ENCODE data around the gene RBM4B. TPM values are rescaled to one million over a fixed set of nuclear protein-coding genes. Genes with fewer than 3 reads are reported as not detected.

The RBM4B gene
- total and polyA plus RNA-seq, 4 donors: 45.1 to 89.0 (median 65.4) TPM

DNA sequence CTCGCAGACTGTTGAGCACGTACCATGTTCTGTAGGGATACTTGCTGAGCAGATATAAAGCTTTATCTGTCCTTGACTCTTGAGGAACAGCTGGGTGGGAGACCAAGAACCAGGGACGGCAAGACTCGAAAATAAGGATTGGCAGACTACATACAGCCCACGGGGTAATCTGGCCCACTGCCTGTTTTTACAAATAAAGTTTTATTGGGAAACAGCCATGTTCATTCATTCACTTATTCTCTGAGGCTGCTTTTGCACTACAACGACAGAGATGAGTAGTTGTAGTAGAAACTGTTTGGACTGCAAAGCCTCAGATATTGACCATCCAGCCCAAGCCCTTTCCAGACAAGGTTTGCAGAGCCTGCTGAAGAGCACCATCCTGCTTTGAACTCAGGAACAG is 20.3 kb upstream of the RBM4B start:
- Histone ChIP-seq H3K4me1 (ENCODE audit: control insufficient read depth, insufficient read depth, low read length) (peaks cover 9% of the 10 kb centered on the region), H3K36me3 (ENCODE audit: control insufficient read depth, insufficient read depth, low read length) (peaks cover 84% of the 10 kb centered on the region), H3K27me3 (ENCODE audit: control insufficient read depth, insufficient read depth, low read length) (no peaks in the 10 kb centered on the region), H3K4me3 (ENCODE audit: low read depth, low read length) (no peak overlapping the region), H3K9me3 (ENCODE audit: control insufficient read depth, insufficient read depth, low read length) (peaks cover 2% of the 10 kb centered on the region), H3K27ac (ENCODE audit: low read depth, low read length) (no peak overlapping the region)
- DNase-seq (ENCODE audit: low read depth in 4 of 6, low spot score in 6 of 6): no peak
- WGBS (ENCODE audit: insufficient coverage): 100% methylated on average over 2 of the region's 6 CpGs

DNA sequence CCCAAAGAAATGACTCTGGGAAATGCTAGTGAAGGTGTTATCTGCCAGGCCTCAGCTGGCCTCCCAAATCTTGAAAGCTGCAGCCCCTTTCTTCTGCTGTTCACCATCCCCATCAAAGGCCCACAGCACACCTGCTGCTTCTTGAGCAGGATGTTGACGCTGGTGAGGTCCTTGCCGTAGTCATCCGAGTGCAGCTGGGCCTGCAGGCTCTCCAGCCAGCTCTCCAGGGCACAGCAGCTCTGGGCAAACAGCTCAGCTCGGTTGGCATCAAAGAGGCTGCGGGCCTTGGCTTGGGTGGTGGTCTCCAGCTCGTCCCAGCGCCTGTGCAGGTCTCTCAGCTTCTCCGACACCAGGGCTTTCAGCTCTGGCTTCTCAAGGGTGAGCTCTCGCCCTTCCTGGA is 18.5 kb upstream of the RBM4B start:
- peaks cover 90% of the 10 kb centered on the region for H3K36me3 ChIP-seq (ENCODE audit: control insufficient read depth, insufficient read depth, low read length)
- no peak for DNase-seq (ENCODE audit: low read depth in 4 of 6, low spot score in 6 of 6)

DNA sequence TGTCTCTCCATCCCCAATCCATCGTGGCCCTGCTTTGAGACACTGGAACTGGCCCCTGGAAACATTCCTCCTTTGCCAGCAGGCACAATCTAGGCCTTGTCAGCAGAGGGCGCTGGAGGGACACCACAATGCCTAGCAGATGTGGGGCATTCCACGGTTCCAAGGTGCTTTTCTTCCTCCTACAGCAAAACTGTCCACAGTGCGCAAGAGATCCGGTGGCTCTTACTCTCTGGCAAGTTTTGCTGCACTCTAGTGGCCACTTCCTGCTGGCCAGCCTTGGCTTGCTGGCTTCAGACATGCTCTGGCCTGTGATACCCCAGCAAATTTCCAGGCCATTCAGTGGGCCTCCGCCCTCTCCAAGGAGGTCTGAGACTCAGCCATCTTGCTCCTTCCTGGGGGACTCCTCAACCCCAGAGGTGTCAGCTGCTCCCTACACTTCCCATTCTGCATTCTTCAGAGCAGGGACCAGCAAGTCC is 17.1 kb upstream of the RBM4B start:
- Histone ChIP-seq H3K27ac (ENCODE audit: low read depth, low read length) (no peak overlapping the region), H3K4me3 (ENCODE audit: low read depth, low read length) (no peak overlapping the region), H3K27me3 (ENCODE audit: control insufficient read depth, insufficient read depth, low read length) (no peaks in the 10 kb centered on the region), H3K4me1 (ENCODE audit: control insufficient read depth, insufficient read depth, low read length) (peaks cover 9% of the 10 kb centered on the region), H3K9me3 (ENCODE audit: control insufficient read depth, insufficient read depth, low read length) (peaks cover 2% of the 10 kb centered on the region), H3K36me3 (ENCODE audit: control insufficient read depth, insufficient read depth, low read length) (peaks cover 91% of the 10 kb centered on the region)
- DNase-seq (ENCODE audit: low read depth in 4 of 6, low spot score in 6 of 6): peak; percentile 36 to 91 (median 69)
- 18% methylated on average over 6 of the region's 6 CpGs for WGBS (ENCODE audit: insufficient coverage)

More for the DNA sequence above, 18.5 kb upstream of the RBM4B start:
- 91% methylated on average over 9 of the region's 9 CpGs for WGBS (ENCODE audit: insufficient coverage)
- no peaks in the 10 kb centered on the region for H3K27me3 ChIP-seq (ENCODE audit: control insufficient read depth, insufficient read depth, low read length)
- peaks cover 2% of the 10 kb centered on the region for H3K9me3 ChIP-seq (ENCODE audit: control insufficient read depth, insufficient read depth, low read length)
- peaks cover 9% of the 10 kb centered on the region for H3K4me1 ChIP-seq (ENCODE audit: control insufficient read depth, insufficient read depth, low read length)
- no peak overlapping the region for H3K4me3 ChIP-seq (ENCODE audit: low read depth, low read length)
- H3K27ac ChIP-seq (ENCODE audit: low read depth, low read length): no peak overlapping the region

DNA sequence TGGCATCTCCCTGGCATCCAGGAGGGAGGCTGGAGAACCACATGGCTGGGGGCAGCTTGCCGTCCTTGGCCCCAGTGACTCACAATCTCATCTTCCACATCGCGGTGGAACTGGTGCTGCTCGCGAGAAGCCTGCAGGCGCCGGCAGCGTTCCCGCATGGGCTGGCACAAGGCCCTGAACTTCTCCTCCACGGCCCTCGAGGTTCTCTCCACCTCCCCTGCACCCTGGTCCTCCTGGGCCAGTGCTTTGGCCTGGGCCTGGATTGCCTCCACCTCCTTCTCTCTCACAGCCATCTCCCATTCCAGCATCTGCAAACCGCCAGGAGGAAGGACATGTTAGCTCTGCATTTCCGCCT is 16.3 kb upstream of the RBM4B start:
- no peak overlapping the region for H3K27ac ChIP-seq (ENCODE audit: low read depth, low read length)
- WGBS (ENCODE audit: insufficient coverage): 97% methylated on average over 13 of the region's 13 CpGs
- H3K4me3 ChIP-seq (ENCODE audit: low read depth, low read length): no peak overlapping the region
- H3K27me3 ChIP-seq (ENCODE audit: control insufficient read depth, insufficient read depth, low read length): no peaks in the 10 kb centered on the region
- DNase-seq (ENCODE audit: low read depth in 4 of 6, low spot score in 6 of 6): no peak
- H3K4me1 ChIP-seq (ENCODE audit: control insufficient read depth, insufficient read depth, low read length): peaks cover 9% of the 10 kb centered on the region
- no peaks in the 10 kb centered on the region for H3K9me3 ChIP-seq (ENCODE audit: control insufficient read depth, insufficient read depth, low read length)
- H3K36me3 ChIP-seq (ENCODE audit: control insufficient read depth, insufficient read depth, low read length): peaks cover 91% of the 10 kb centered on the region

GRCh38 chr11:66693356-66694055 is 15.8 kb upstream of the RBM4B start:
- Histone ChIP-seq H3K9me3 (ENCODE audit: control insufficient read depth, insufficient read depth, low read length) (no peaks in the 10 kb centered on the region), H3K27ac (ENCODE audit: low read depth, low read length) (no peak overlapping the region), H3K4me3 (ENCODE audit: low read depth, low read length) (no peak overlapping the region), H3K27me3 (ENCODE audit: control insufficient read depth, insufficient read depth, low read length) (no peaks in the 10 kb centered on the region), H3K36me3 (ENCODE audit: control insufficient read depth, insufficient read depth, low read length) (peaks cover 91% of the 10 kb centered on the region), H3K4me1 (ENCODE audit: control insufficient read depth, insufficient read depth, low read length) (peaks cover 9% of the 10 kb centered on the region)
- no peak for DNase-seq (ENCODE audit: low read depth in 4 of 6, low spot score in 6 of 6)
- 96% methylated on average over 14 of the region's 15 CpGs for WGBS (ENCODE audit: insufficient coverage)

GRCh38 chr11:66692871-66693331 is 15.2 kb upstream of the RBM4B start:
- no peak for DNase-seq (ENCODE audit: low read depth in 4 of 6, low spot score in 6 of 6)
- H3K4me1 ChIP-seq (ENCODE audit: control insufficient read depth, insufficient read depth, low read length): peaks cover 9% of the 10 kb centered on the region
- H3K27ac ChIP-seq (ENCODE audit: low read depth, low read length): no peak overlapping the region
- peaks cover 92% of the 10 kb centered on the region for H3K36me3 ChIP-seq (ENCODE audit: control insufficient read depth, insufficient read depth, low read length)
- H3K9me3 ChIP-seq (ENCODE audit: control insufficient read depth, insufficient read depth, low read length): no peaks in the 10 kb centered on the region
- H3K4me3 ChIP-seq (ENCODE audit: low read depth, low read length): no peak overlapping the region
- WGBS (ENCODE audit: insufficient coverage): 94% methylated on average over 20 of the region's 20 CpGs
- no peaks in the 10 kb centered on the region for H3K27me3 ChIP-seq (ENCODE audit: control insufficient read depth, insufficient read depth, low read length)

GRCh38 chr11:66692446-66692845 is 14.8 kb upstream of the RBM4B start:
- Histone ChIP-seq H3K36me3 (ENCODE audit: control insufficient read depth, insufficient read depth, low read length) (peaks cover 95% of the 10 kb centered on the region), H3K27me3 (ENCODE audit: control insufficient read depth, insufficient read depth, low read length) (no peaks in the 10 kb centered on the region), H3K4me3 (ENCODE audit: low read depth, low read length) (no peak overlapping the region), H3K27ac (ENCODE audit: low read depth, low read length) (no peak overlapping the region), H3K9me3 (ENCODE audit: control insufficient read depth, insufficient read depth, low read length) (no peaks in the 10 kb centered on the region), H3K4me1 (ENCODE audit: control insufficient read depth, insufficient read depth, low read length) (peaks cover 9% of the 10 kb centered on the region)
- DNase-seq (ENCODE audit: low read depth in 4 of 6, low spot score in 6 of 6): no peak
- 97% methylated on average over 18 of the region's 18 CpGs for WGBS (ENCODE audit: insufficient coverage)

DNA sequence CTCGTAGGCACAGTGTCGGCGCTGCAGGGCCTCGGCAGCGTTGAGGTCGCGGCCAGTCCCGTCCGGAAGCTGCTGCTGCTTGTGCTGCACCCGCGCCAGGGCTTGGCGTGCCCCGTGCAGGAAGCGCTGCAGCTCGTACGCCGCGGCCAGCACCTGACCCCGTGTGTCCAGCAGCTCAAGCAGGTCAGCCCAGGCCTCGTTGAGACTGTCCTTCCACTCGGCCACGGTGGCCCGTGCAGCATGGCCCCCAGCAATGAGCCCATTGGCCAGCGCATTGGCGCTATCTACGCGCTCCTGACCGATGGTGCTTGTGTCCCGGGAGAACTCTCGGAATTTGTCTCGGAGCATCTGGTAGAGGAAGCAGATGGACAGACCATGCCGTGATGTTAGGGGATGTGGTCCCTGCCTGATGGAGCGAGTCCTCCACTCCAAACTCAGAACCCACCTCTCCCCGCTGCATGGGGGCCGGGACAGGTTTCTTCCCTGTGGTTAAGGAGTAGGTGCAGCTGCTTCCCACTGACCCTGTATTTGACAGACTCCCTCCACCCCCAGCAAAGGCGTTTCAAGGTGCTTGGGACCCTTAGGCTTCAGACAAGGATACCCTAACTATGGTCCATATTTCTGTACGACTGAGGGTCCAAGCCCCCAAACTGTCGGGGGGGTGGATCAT is 13.8 kb upstream of the RBM4B start:
- no peak for DNase-seq (ENCODE audit: low read depth in 4 of 6, low spot score in 6 of 6)

GRCh38 chr11:66689661-66690590 is 12.2 kb upstream of the RBM4B start:
- H3K27ac ChIP-seq (ENCODE audit: low read depth, low read length): no peak overlapping the region
- H3K4me1 ChIP-seq (ENCODE audit: control insufficient read depth, insufficient read depth, low read length): peaks cover 7% of the 10 kb centered on the region
- no peak overlapping the region for H3K4me3 ChIP-seq (ENCODE audit: low read depth, low read length)
- no peak for DNase-seq (ENCODE audit: low read depth in 4 of 6, low spot score in 6 of 6)
- H3K36me3 ChIP-seq (ENCODE audit: control insufficient read depth, insufficient read depth, low read length): peaks cover 95% of the 10 kb centered on the region
- H3K9me3 ChIP-seq (ENCODE audit: control insufficient read depth, insufficient read depth, low read length): no peaks in the 10 kb centered on the region
- H3K27me3 ChIP-seq (ENCODE audit: control insufficient read depth, insufficient read depth, low read length): no peaks in the 10 kb centered on the region
- 94% methylated on average over 32 of the region's 32 CpGs for WGBS (ENCODE audit: insufficient coverage)

More for the DNA sequence above, 13.8 kb upstream of the RBM4B start:
- H3K4me3 ChIP-seq (ENCODE audit: low read depth, low read length): no peak overlapping the region
- WGBS (ENCODE audit: insufficient coverage): 90% methylated on average over 27 of the region's 38 CpGs
- H3K9me3 ChIP-seq (ENCODE audit: control insufficient read depth, insufficient read depth, low read length): no peaks in the 10 kb centered on the region
- H3K4me1 ChIP-seq (ENCODE audit: control insufficient read depth, insufficient read depth, low read length): peaks cover 9% of the 10 kb centered on the region
- H3K27ac ChIP-seq (ENCODE audit: low read depth, low read length): no peak overlapping the region
- no peaks in the 10 kb centered on the region for H3K27me3 ChIP-seq (ENCODE audit: control insufficient read depth, insufficient read depth, low read length)
- peaks cover 95% of the 10 kb centered on the region for H3K36me3 ChIP-seq (ENCODE audit: control insufficient read depth, insufficient read depth, low read length)

Measured in spinal cord (tissue), 10 donors.